ENCODE measurements around the gene TMED8. TPM values are rescaled to one million over a fixed set of nuclear protein-coding genes. Genes with fewer than 3 reads are reported as not detected.

TMED8 gene
- total RNA-seq, 1 donor, result 12.5 TPM

DNA sequence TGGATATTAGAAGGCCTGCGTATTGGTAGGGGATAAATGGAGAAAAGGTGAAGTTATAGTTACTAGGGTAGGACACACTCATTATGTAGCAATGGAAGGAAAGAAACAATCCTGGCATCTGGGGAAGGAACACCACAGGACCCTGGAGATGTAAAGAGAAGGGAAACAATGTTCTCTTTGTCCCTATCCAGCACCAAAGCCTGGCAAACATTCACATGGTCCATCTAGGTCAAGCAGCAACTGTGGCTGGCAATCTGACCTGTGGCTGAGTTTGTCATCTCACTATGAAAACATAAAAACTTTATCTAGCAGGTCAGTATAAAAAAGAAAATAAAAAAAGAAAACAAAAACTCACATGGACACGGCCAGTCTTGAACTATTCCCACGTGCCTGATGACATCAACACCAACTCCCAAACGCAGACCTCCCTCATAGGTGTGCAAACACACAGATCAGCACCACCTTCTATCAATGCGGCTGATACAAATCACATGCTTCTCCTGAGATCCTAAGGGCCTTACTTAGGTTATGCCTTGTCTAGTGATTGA, 58.8 kb downstream of the TMED8 start:
- no peak for TF ChIP-seq CTCF (IDR thresholded peaks at IDR 0.05; ENCODE audit: insufficient read depth, low read depth, low read length)
- no peak for DNase-seq (ENCODE audit: low read depth)

DNA sequence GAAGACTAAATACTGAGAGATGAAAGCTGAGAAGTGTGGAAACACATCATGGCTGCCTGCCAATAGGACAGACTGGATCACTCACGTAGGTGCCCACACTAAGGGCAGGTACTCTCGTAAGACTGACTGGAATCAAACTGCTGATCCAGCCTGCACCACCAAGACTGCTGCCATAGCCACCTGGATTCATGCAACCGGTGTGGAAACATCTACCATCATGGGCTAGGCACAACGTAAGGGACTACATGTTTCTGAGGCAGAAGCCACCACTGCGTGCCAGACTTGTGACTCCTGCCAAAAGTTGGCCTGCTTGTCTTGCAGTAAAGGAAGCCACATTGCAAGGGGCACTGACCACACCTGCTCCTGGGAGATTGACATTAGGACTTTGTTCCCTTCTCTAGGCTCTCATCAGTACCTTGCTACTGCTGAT, 60.0 kb downstream of the TMED8 start:
- TF ChIP-seq CTCF (IDR thresholded peaks at IDR 0.05; ENCODE audit: insufficient read depth, low read depth, low read length), result no peak
- no peak overlapping the region for H3K4me3 ChIP-seq (ENCODE audit: low read depth, low read length)
- no peak for DNase-seq (ENCODE audit: low read depth)

More for the DNA sequence above, 58.8 kb downstream of the TMED8 start:
- H3K4me3 ChIP-seq (ENCODE audit: low read depth, low read length), result no peak overlapping the region

- TF ChIP-seq CTCF (IDR thresholded peaks at IDR 0.05; ENCODE audit: insufficient read depth, low read depth, low read length), result no peak
- no peak for DNase-seq (ENCODE audit: low read depth)
- H3K4me3 ChIP-seq (ENCODE audit: low read depth, low read length), result no peak overlapping the region
These were observed 60.7 kb downstream of the TMED8 start for GRCh38 chr14:77316195-77316505.

DNA sequence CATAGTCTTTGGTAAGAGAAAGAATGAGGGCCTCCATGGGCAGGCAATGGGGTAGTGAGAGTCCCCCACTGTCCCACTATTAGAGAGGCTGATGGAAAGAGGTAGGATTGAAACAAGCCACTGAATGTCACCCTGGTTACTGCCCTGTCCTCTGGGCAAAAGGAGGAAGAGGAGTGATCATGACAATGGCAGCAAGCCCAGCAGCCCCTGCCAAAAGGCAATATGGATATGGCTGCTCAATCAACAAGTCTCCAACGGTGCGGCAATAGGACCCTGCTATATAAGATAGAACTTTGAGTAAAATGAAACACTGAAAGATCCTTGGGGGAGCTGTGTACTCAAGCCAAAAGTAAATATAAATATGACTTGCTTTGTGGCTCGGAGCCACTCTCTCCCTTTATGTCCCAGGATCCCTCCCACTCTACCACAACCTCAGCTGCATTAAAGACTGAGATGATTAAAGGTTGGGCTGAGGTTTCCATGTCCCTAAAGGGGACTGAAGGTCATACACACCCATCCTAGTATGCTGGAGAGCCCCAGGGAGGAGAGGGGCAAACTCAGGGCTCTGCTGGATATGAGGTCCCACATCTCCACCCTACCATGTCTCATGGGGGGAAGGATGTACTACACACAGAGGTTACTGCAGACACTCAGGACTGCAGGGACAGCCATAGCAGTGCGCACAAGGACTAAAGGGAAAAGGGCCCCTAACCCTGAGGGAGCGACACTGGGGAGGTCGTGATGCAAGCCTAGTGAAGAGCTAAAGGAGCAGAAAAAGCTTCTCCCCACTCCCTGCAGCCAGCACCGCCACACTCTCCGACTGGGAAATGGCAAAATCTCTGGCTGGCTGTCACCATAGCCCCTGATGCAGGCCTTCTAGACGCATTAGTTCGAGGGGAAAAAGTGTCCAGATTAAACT, 62.1 kb downstream of the TMED8 start:
- no peak for TF ChIP-seq CTCF (IDR thresholded peaks at IDR 0.05; ENCODE audit: insufficient read depth, low read depth, low read length)
- H3K4me3 ChIP-seq (ENCODE audit: low read depth, low read length), result no peak overlapping the region
- peak; percentile 36 for DNase-seq (ENCODE audit: low read depth)

DNA sequence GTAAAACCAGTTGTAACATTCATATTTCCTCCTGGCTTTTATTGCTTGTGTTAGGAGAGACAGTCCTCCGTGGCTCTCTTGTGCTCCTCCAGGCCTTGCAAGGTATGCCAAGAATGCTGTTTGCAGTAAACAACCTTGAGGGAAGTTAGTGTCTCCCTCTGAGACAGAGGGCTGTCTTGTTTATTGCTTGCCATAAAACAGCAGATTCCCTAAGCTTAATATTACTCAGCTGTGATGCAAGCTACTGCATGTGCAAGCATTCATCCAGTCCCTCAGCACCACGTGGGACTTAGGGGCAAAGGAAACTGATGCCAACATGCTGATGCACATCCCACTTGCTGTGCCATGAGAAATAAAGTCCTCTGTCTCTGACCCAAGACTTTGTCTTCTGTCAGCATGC, 62.9 kb downstream of the TMED8 start:
- peak; percentile 99 for DNase-seq (ENCODE audit: low read depth)
- TF ChIP-seq CTCF (IDR thresholded peaks at IDR 0.05; ENCODE audit: insufficient read depth, low read depth, low read length), result no peak
- no peak overlapping the region for H3K4me3 ChIP-seq (ENCODE audit: low read depth, low read length)

DNA sequence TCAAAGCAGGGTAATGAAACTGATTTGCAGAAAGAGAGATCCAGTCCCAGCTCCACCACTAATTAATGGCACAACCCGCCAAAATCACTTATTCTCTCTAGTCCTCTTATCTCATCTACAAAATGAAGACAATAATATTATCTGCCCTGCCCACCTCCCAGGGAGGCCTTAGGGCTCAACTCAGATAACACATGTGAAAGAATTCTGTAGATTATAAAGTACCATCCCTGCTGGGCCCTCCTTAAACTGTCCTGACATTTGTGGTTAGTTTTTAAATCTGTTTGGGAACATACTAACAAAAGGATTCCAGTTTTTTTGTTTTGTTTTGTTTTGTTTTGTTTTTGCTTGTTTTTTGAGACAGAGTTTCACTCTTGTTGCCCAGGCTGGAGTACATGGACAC, 63.5 kb downstream of the TMED8 start:
- TF ChIP-seq CTCF (IDR thresholded peaks at IDR 0.05; ENCODE audit: insufficient read depth, low read depth, low read length), result no peak
- DNase-seq (ENCODE audit: low read depth), result peak; percentile 38
- H3K4me3 ChIP-seq (ENCODE audit: low read depth, low read length), result no peak overlapping the region

Data from fibroblast of villous mesenchyme (primary cell).